Suprapubic skin (tissue), 4 donors: ENCODE data around the gene ARHGAP25. TPM values are rescaled to one million over a fixed set of nuclear protein-coding genes. Genes with fewer than 3 reads are reported as not detected.
A peak's percentile ranks its signal among the peaks of the same experiment; 100 is the strongest.

Source experiments
- DNase-seq, 2 donors: peaks; one replicate each; pipeline ENCODE4 v3.0.0-alpha.2; 2019; ENCODE audit warnings: low spot score in 2 of 2
- H3K27ac ChIP-seq: fragments of 200-600 bp; sonication (generic); one replicate; pipeline ENCODE4 v1.5.1; 2019
- H3K27me3 ChIP-seq: fragments of 200-600 bp; sonication (generic); one replicate; pipeline ENCODE4 v1.5.1; 2019
- H3K36me3 ChIP-seq: fragments of 200-600 bp; sonication (generic); one replicate; pipeline ENCODE4 v1.5.1; 2019
- H3K4me1 ChIP-seq: fragments of 200-600 bp; sonication (generic); one replicate; pipeline ENCODE4 v1.5.1; 2019
- H3K4me3 ChIP-seq: fragments of 200-600 bp; sonication (generic); one replicate; pipeline ENCODE4 v1.5.1; 2019; ENCODE audit warnings: mild to moderate bottlenecking
- H3K9me3 ChIP-seq: fragments of 200-600 bp; sonication (generic); one replicate; pipeline ENCODE4 v1.5.1; 2019
- CTCF ChIP-seq, 2 donors: fragments of 200-600 bp in 1 of 2; fragments of 450-650 bp in 1 of 2; sonication (generic) in 1 of 2; IDR thresholded peaks; one replicate each; pipeline ENCODE4 v1.5.1; 2016 to 2019; ENCODE audit warnings: antibody characterized with exemption in 2 of 2, mild to moderate bottlenecking in 1 of 2, moderate library complexity in 1 of 2
- EP300 ChIP-seq: sonication (generic); formaldehyde crosslinking; IDR thresholded peaks from one replicate; pipeline ENCODE4 v1.6.1; 2017; ENCODE audit warnings: antibody characterized with exemption
- POLR2A ChIP-seq, 2 donors: fragments of 450-650 bp; IDR thresholded peaks; one replicate each; pipeline ENCODE4 v1.6.1; 2017; ENCODE audit warnings: antibody characterized with exemption in 2 of 2, mild to moderate bottlenecking in 2 of 2, moderate library complexity in 2 of 2
- POLR2AphosphoS5 ChIP-seq, 3 donors: sonication (generic); formaldehyde crosslinking; IDR thresholded peaks; one replicate each; pipeline ENCODE4 v1.6.1; 2017; ENCODE audit warnings: antibody characterized with exemption in 3 of 3
- WGBS: methylation state at CpG from one replicate; pipeline ENCODE4 v1.1.5; 2018; 5-methylcytosine and 5-hydroxymethylcytosine counted together
- total RNA-seq, 4 donors: library from RNA; depleted of rRNA; stranded (reverse); fragments of >200 nt; gene quantifications; one replicate each; pipeline ENCODE4 v1.1.0, GENCODE V29; 2016

Gene ARHGAP25
- total RNA-seq, 4 donors from 2014 or later, result 2.0 to 10.9 (median 6.1) TPM

- no peak overlapping the region for H3K27ac ChIP-seq
These were observed 103.3 kb downstream of the ARHGAP25 start for GRCh38 chr2:68837861-68838341.

GRCh38 chr2:68838641-68839040 lies 104.0 kb downstream of the ARHGAP25 start:
- no peaks in the 10 kb centered on the region for H3K27me3 ChIP-seq
- H3K36me3 ChIP-seq, result no peaks in the 10 kb centered on the region
- peaks cover 7% of the 10 kb centered on the region for H3K4me1 ChIP-seq
- TF ChIP-seq CTCF (IDR thresholded peaks at IDR 0.05) (no peak), POLR2A (IDR thresholded peaks at IDR 0.05) (no peak), POLR2AphosphoS5 (IDR thresholded peaks at IDR 0.05) (no peak), EP300 (no peak)
- 88% methylated on average over 10 of the region's 10 CpGs for WGBS
- DNase-seq, result no peak
- H3K27ac ChIP-seq, result no peak overlapping the region
- no peak overlapping the region for H3K4me3 ChIP-seq
- H3K9me3 ChIP-seq, result no peaks in the 10 kb centered on the region

More at GRCh38 chr2:68837861-68838341, 103.3 kb downstream of the ARHGAP25 start:
- H3K9me3 ChIP-seq, result no peaks in the 10 kb centered on the region
- TF ChIP-seq EP300 (no peak), CTCF (IDR thresholded peaks at IDR 0.05) (no peak), POLR2AphosphoS5 (IDR thresholded peaks at IDR 0.05) (no peak), POLR2A (IDR thresholded peaks at IDR 0.05) (no peak)
- no peak overlapping the region for H3K4me3 ChIP-seq
- DNase-seq, result no peak
- WGBS, result 74% methylated on average over 3 of the region's 3 CpGs
- no peaks in the 10 kb centered on the region for H3K27me3 ChIP-seq
- peaks cover 10% of the 10 kb centered on the region for H3K4me1 ChIP-seq
- H3K36me3 ChIP-seq, result no peaks in the 10 kb centered on the region

- no peak overlapping the region for H3K4me3 ChIP-seq
- TF ChIP-seq CTCF (IDR thresholded peaks at IDR 0.05), result peak; percentile 19 to 46
- TF ChIP-seq POLR2AphosphoS5 (IDR thresholded peaks at IDR 0.05), result no peak
- TF ChIP-seq EP300, result no peak
- TF ChIP-seq POLR2A (IDR thresholded peaks at IDR 0.05), result no peak
- no peaks in the 10 kb centered on the region for H3K27me3 ChIP-seq
- no peaks in the 10 kb centered on the region for H3K36me3 ChIP-seq
- no peak overlapping the region for H3K27ac ChIP-seq
- peaks cover 7% of the 10 kb centered on the region for H3K4me1 ChIP-seq
- DNase-seq, result no peak
- WGBS, result 100% methylated on average over 2 of the region's 2 CpGs
- H3K9me3 ChIP-seq, result no peaks in the 10 kb centered on the region
These were observed 104.7 kb downstream of the ARHGAP25 start for GRCh38 chr2:68839260-68839833.

GRCh38 chr2:68845043-68845442 lies 110.4 kb downstream of the ARHGAP25 start:
- no peak for DNase-seq
- 65% methylated on average over 2 of the region's 2 CpGs for WGBS
- no peaks in the 10 kb centered on the region for H3K36me3 ChIP-seq
- no peak for TF ChIP-seq POLR2A (IDR thresholded peaks at IDR 0.05)
- no peak for TF ChIP-seq POLR2AphosphoS5 (IDR thresholded peaks at IDR 0.05)
- TF ChIP-seq EP300, result no peak
- TF ChIP-seq CTCF (IDR thresholded peaks at IDR 0.05), result no peak
- no peaks in the 10 kb centered on the region for H3K27me3 ChIP-seq
- H3K9me3 ChIP-seq, result no peaks in the 10 kb centered on the region
- no peak overlapping the region for H3K27ac ChIP-seq
- no peak overlapping the region for H3K4me3 ChIP-seq
- H3K4me1 ChIP-seq, result no peaks in the 10 kb centered on the region

GRCh38 chr2:68846091-68846490 lies 111.5 kb downstream of the ARHGAP25 start:
- no peaks in the 10 kb centered on the region for H3K36me3 ChIP-seq
- H3K27me3 ChIP-seq, result no peaks in the 10 kb centered on the region
- H3K27ac ChIP-seq, result no peak overlapping the region
- TF ChIP-seq POLR2A (IDR thresholded peaks at IDR 0.05) (no peak), POLR2AphosphoS5 (IDR thresholded peaks at IDR 0.05) (no peak), CTCF (IDR thresholded peaks at IDR 0.05) (no peak), EP300 (no peak)
- H3K9me3 ChIP-seq, result no peaks in the 10 kb centered on the region
- no peak overlapping the region for H3K4me3 ChIP-seq
- WGBS, result 51% methylated on average over 3 of the region's 3 CpGs
- no peaks in the 10 kb centered on the region for H3K4me1 ChIP-seq
- no peak for DNase-seq
